HUES64 (cell line): ENCODE results near the gene ZMYND10.
A peak's percentile ranks its signal among the peaks of the same experiment; 100 is the strongest.

Experiments
- H3K27ac ChIP-seq: 2 replicates; pipeline ENCODE4 v1.7.0; 2013; ENCODE audit warnings: low read depth, low read length, inconsistent platforms
- H3K27me3 ChIP-seq: 2 replicates; pipeline ENCODE4 v1.6.1; 2013; ENCODE audit warnings: mild to moderate bottlenecking, low read length; ENCODE audit not compliant: insufficient read depth
- H3K36me3 ChIP-seq: 2 replicates; pipeline ENCODE4 v1.6.1; 2013; ENCODE audit warnings: mild to moderate bottlenecking, low read length; ENCODE audit not compliant: insufficient read depth
- H3K4me1 ChIP-seq: 2 replicates; pipeline ENCODE4 v1.6.1; 2013; ENCODE audit warnings: mild to moderate bottlenecking, low read length, moderate library complexity; ENCODE audit not compliant: insufficient read depth
- H3K4me3 ChIP-seq: 2 replicates; pipeline ENCODE4 v1.5.1; 2013; ENCODE audit warnings: mild to moderate bottlenecking, low read length, moderate library complexity
- H3K9ac ChIP-seq: 2 replicates; pipeline ENCODE4 v1.6.1; 2013; ENCODE audit warnings: mild to moderate bottlenecking, low read depth, low read length
- H3K9me3 ChIP-seq: 2 replicates; pipeline ENCODE4 v1.6.1; 2013; ENCODE audit warnings: low read depth, low read length; ENCODE audit not compliant: insufficient read depth
- WGBS: fragments of 150-250, 120-280 bp; methylation state at CpG from one replicate; pipeline ENCODE4 v1.1.7; 2013; ENCODE audit warnings: missing lambda C conversion rate; 5-methylcytosine and 5-hydroxymethylcytosine counted together

ZMYND10 gene

GRCh38 chr3:50333744-50334328 is 11.7 kb downstream of the ZMYND10 start:
- Histone ChIP-seq H3K9me3 (no peaks in the 10 kb centered on the region), H3K27ac (no peak overlapping the region), H3K36me3 (peaks cover 38% of the 10 kb centered on the region), H3K9ac (no peak overlapping the region), H3K27me3 (peaks cover 8% of the 10 kb centered on the region), H3K4me1 (0 out of 2 replicates have a peak, but pooled peaks cover 6% of the 10 kb centered on the region), H3K4me3 (no peak overlapping the region)
- 92% methylated on average over 12 of the region's 12 CpGs for WGBS

- Histone ChIP-seq H3K36me3 (peaks cover 38% of the 10 kb centered on the region), H3K9me3 (no peaks in the 10 kb centered on the region), H3K4me3 (no peak overlapping the region), H3K27ac (no peak overlapping the region), H3K9ac (no peak overlapping the region), H3K4me1 (0 out of 2 replicates have a peak, but pooled peaks cover 6% of the 10 kb centered on the region), H3K27me3 (no peaks in the 10 kb centered on the region)
- WGBS = 96% methylated on average over 19 of the region's 19 CpGs
Measured at GRCh38 chr3:50331364-50331907, 14.1 kb downstream of the ZMYND10 start.

GRCh38 chr3:50330330-50330729 is 15.2 kb downstream of the ZMYND10 start:
- no peak overlapping the region for H3K27ac ChIP-seq
- no peaks in the 10 kb centered on the region for H3K27me3 ChIP-seq
- WGBS = 97% methylated on average over 10 of the region's 10 CpGs
- peaks cover 49% of the 10 kb centered on the region for H3K36me3 ChIP-seq
- H3K4me1 ChIP-seq = no peaks in the 10 kb centered on the region
- no peak overlapping the region for H3K9ac ChIP-seq
- no peaks in the 10 kb centered on the region for H3K9me3 ChIP-seq
- no peak overlapping the region for H3K4me3 ChIP-seq

GRCh38 chr3:50327943-50328691 is 17.4 kb downstream of the ZMYND10 start, which contains the start of gene TUSC2:
Gene TUSC2, minus strand, starts transcription at chr3:50328223. Its CDS starts 124 bp downstream, at chr3:50328099.
- Histone ChIP-seq H3K4me3 (peak within 1 kb of the TSS; percentile 88), H3K4me1 (peaks cover 3% of the 10 kb centered on the region; the same call in 1 of the 2 replicates), H3K27ac (peak within 1 kb of the TSS; percentile 56), H3K27me3 (no peaks in the 10 kb centered on the region), H3K9me3 (no peaks in the 10 kb centered on the region), H3K9ac (peak within 1 kb of the TSS; percentile 81), H3K36me3 (peaks cover 50% of the 10 kb centered on the region)
- 5% methylated on average over 55 of the region's 55 CpGs for WGBS

- H3K9me3 ChIP-seq = no peaks in the 10 kb centered on the region
- peaks cover 46% of the 10 kb centered on the region for H3K36me3 ChIP-seq
- H3K4me3 ChIP-seq = peak overlapping the region; percentile 88
- peak overlapping the region; percentile 81 for H3K9ac ChIP-seq
- no peak overlapping the region for H3K27ac ChIP-seq
- peaks cover 7% of the 10 kb centered on the region for H3K4me1 ChIP-seq
- no peaks in the 10 kb centered on the region for H3K27me3 ChIP-seq
- WGBS = 88% methylated on average over 3 of the region's 4 CpGs
Measured at GRCh38 chr3:50327129-50327528, 18.4 kb downstream of the ZMYND10 start.

- Histone ChIP-seq H3K4me3 (no peak overlapping the region), H3K9me3 (no peaks in the 10 kb centered on the region), H3K9ac (no peak overlapping the region), H3K27ac (no peak overlapping the region), H3K36me3 (peaks cover 36% of the 10 kb centered on the region), H3K27me3 (no peaks in the 10 kb centered on the region), H3K4me1 (peaks cover 7% of the 10 kb centered on the region)
- WGBS = 97% methylated on average over 8 of the region's 8 CpGs
Measured at GRCh38 chr3:50326182-50326541, 19.4 kb downstream of the ZMYND10 start.

GRCh38 chr3:50325497-50326181 is 19.9 kb downstream of the ZMYND10 start:
- Histone ChIP-seq H3K4me3 (no peak overlapping the region), H3K9ac (no peak overlapping the region), H3K27me3 (no peaks in the 10 kb centered on the region), H3K9me3 (no peaks in the 10 kb centered on the region), H3K36me3 (peaks cover 31% of the 10 kb centered on the region), H3K4me1 (peaks cover 7% of the 10 kb centered on the region), H3K27ac (no peak overlapping the region)
- 95% methylated on average over 11 of the region's 11 CpGs for WGBS

- 94% methylated on average over 2 of the region's 2 CpGs for WGBS
Measured at GRCh38 chr3:50325113-50325480, 20.4 kb downstream of the ZMYND10 start.

GRCh38 chr3:50324351-50325112 is 21.0 kb downstream of the ZMYND10 start:
- WGBS = 72% methylated on average over 4 of the region's 4 CpGs

More at GRCh38 chr3:50325113-50325480, 20.4 kb downstream of the ZMYND10 start:
- Histone ChIP-seq H3K27me3 (no peaks in the 10 kb centered on the region), H3K9me3 (no peaks in the 10 kb centered on the region), H3K9ac (no peak overlapping the region), H3K36me3 (peaks cover 28% of the 10 kb centered on the region), H3K4me3 (no peak overlapping the region), H3K4me1 (peaks cover 11% of the 10 kb centered on the region), H3K27ac (no peak overlapping the region)

GRCh38 chr3:50323614-50324199 is 21.8 kb downstream of the ZMYND10 start:
- 88% methylated on average over 5 of the region's 5 CpGs for WGBS
- Histone ChIP-seq H3K27me3 (no peaks in the 10 kb centered on the region), H3K36me3 (peaks cover 32% of the 10 kb centered on the region), H3K4me1 (peaks cover 14% of the 10 kb centered on the region), H3K9ac (no peak overlapping the region), H3K4me3 (no peak overlapping the region), H3K9me3 (no peaks in the 10 kb centered on the region), H3K27ac (no peak overlapping the region)

More at GRCh38 chr3:50324351-50325112, 21.0 kb downstream of the ZMYND10 start:
- Histone ChIP-seq H3K9me3 (no peaks in the 10 kb centered on the region), H3K36me3 (peaks cover 28% of the 10 kb centered on the region), H3K4me3 (no peak overlapping the region), H3K4me1 (peaks cover 14% of the 10 kb centered on the region), H3K27me3 (no peaks in the 10 kb centered on the region), H3K27ac (no peak overlapping the region), H3K9ac (no peak overlapping the region)
